Kidney (tissue), 14 donors: ENCODE data around the gene DPH2. TPM values are rescaled to one million over a fixed set of nuclear protein-coding genes. Genes with fewer than 3 reads are reported as not detected.
A peak's percentile ranks its signal among the peaks of the same experiment; 100 is the strongest.

ENCODE experiments used
- DNase-seq, 5 donors: peaks; one replicate each; pipeline ENCODE4 v3.0.0-alpha.2; 2013 to 2020
- FAIRE-seq: peaks from 2 replicates; lab custom pipeline; 2012; peaks lifted over from hg19 to GRCh38; lab: Jason Lieb, UNC
- H3K27ac ChIP-seq, 2 donors: one replicate each; pipeline ENCODE4 v1.7.0; 2013; ENCODE audit warnings: low read depth in 2 of 2, low read length in 2 of 2, inconsistent platforms in 1 of 2
- H3K27me3 ChIP-seq: one replicate; pipeline ENCODE4 v1.7.1; 2013; ENCODE audit warnings: low read length, inconsistent platforms; ENCODE audit not compliant: control insufficient read depth, insufficient read depth
- H3K36me3 ChIP-seq, 3 donors: one replicate each; pipeline versions ENCODE4 v1.7.0 to v1.7.1; 2013; ENCODE audit warnings: low read length in 3 of 3, control low read depth in 1 of 3, inconsistent platforms in 1 of 3; ENCODE audit not compliant: insufficient read depth in 3 of 3, control insufficient read depth in 2 of 3
- H3K4me1 ChIP-seq, 3 donors: one replicate each; pipeline versions ENCODE4 v1.7.0 to v1.7.1; 2013; ENCODE audit warnings: low read length in 3 of 3, inconsistent platforms in 1 of 3, low read depth in 1 of 3; ENCODE audit not compliant: control insufficient read depth in 2 of 3, insufficient read depth in 2 of 3
- H3K4me3 ChIP-seq, 3 donors: one replicate each; pipeline versions ENCODE4 v1.7.0 to v1.8.1; 2013; ENCODE audit warnings: low read length in 3 of 3, control low read depth in 1 of 3, inconsistent platforms in 1 of 3
- H3K9ac ChIP-seq, 3 donors: one replicate each; pipeline versions ENCODE4 v1.7.0 to v1.7.1; 2013; ENCODE audit warnings: low read length in 3 of 3, control low read depth in 1 of 3, inconsistent platforms in 1 of 3
- H3K9me3 ChIP-seq, 3 donors: one replicate each; pipeline versions ENCODE4 v1.7.0 to v1.7.1; 2013; ENCODE audit warnings: low read length in 3 of 3, control low read depth in 1 of 3, inconsistent platforms in 1 of 3; ENCODE audit not compliant: control insufficient read depth in 2 of 3, insufficient read depth in 1 of 3
- CTCF ChIP-seq: IDR thresholded peaks from 3 replicates; pipeline ENCODE4 v1.5.1; 2012; ENCODE audit warnings: mild to moderate bottlenecking, moderate library complexity, borderline replicate concordance; ENCODE audit not compliant: insufficient read depth; ENCODE audit errors: extremely low read depth
- intact Hi-C: fragments of 100-400 bp; cut with DNase I; formaldehyde crosslinking; loops from one replicate; pipeline ENCODE4 v1.11.1; 2022
- polyA plus RNA-seq: library from polyadenylated mRNA; stranded (reverse); fragments of 350-450 nt; fragmentation: Illumina TruSeq; extraction: RNeasy Lipid Tissue Mini Kit (QIAGEN cat#74804); gene quantifications from one replicate; pipeline ENCODE4 v1.2.3, GENCODE V29; 2014; ENCODE audit warnings: low read depth, low replicate concordance; ENCODE audit not compliant: insufficient read depth
- total RNA-seq: library from RNA; stranded (reverse); fragmentation: NEBNext Ultra II Directional; extraction: Animal tissue kit (Norgen Biotek cat#: 25700); gene quantifications from one replicate; pipeline ENCODE4 v1.2.1, GENCODE V29; 2021
- donor health status: control.
- donor health status: control.
- donor health status: control.
- donor health status: control.
- donor health status: control.
- donor health status: DM: yes; HTN: yes; CAD: no.
- donor health status: Normal renal cell carcinoma (clear cell type).

DPH2 gene
- total and polyA plus RNA-seq, 2 donors from 2014 or later = 15.9 to 24.0 TPM

- DNase-seq = peak in 4 of 5 donors; percentile 79 to 86 (median 82)
- intact Hi-C loops = no loop called here
Measured at GRCh38 chr1:43952731-43953346, 17.0 kb upstream of the DPH2 start.

GRCh38 chr1:43953361-43953760 is 16.4 kb upstream of the DPH2 start:
- Histone ChIP-seq H3K9ac (no peak overlapping the region), H3K9me3 (no peaks in the 10 kb centered on the region), H3K4me1 (peaks cover 0 to 18% (median 11%) of the 10 kb centered on the region in 3 donors), H3K27ac (peak overlapping the region in 1 of 2 donors; percentile 16), H3K36me3 (peaks cover 2 to 35% (median 23%) of the 10 kb centered on the region in 3 donors), H3K27me3 (no peaks in the 10 kb centered on the region), H3K4me3 (no peak overlapping the region)
- no peak for DNase-seq
- no peak for TF ChIP-seq CTCF
- intact Hi-C loops = no loop called here
- no peak for FAIRE-seq

More at GRCh38 chr1:43952731-43953346, 17.0 kb upstream of the DPH2 start:
- no peak for FAIRE-seq
- Histone ChIP-seq H3K27me3 (no peaks in the 10 kb centered on the region), H3K9me3 (no peaks in the 10 kb centered on the region), H3K4me3 (no peak overlapping the region), H3K36me3 (peaks cover 2 to 30% (median 19%) of the 10 kb centered on the region in 3 donors), H3K4me1 (peaks cover 0 to 22% (median 16%) of the 10 kb centered on the region in 3 donors), H3K27ac (peak overlapping the region in 1 of 2 donors; percentile 16), H3K9ac (no peak overlapping the region)
- TF ChIP-seq CTCF = no peak

- Histone ChIP-seq H3K27me3 (no peaks in the 10 kb centered on the region), H3K36me3 (peaks cover 3 to 42% (median 29%) of the 10 kb centered on the region in 3 donors)
- intact Hi-C loops = no loop called here
Measured at GRCh38 chr1:43954036-43954435, 15.8 kb upstream of the DPH2 start.

More at GRCh38 chr1:43954036-43954435, 15.8 kb upstream of the DPH2 start:
- TF ChIP-seq CTCF = no peak
- H3K4me3 ChIP-seq = no peak overlapping the region
- H3K27ac ChIP-seq = no peak overlapping the region
- H3K4me1 ChIP-seq = peaks cover 0 to 11% (median 7%) of the 10 kb centered on the region in 3 donors
- DNase-seq = no peak
- H3K9me3 ChIP-seq = no peaks in the 10 kb centered on the region
- H3K9ac ChIP-seq = no peak overlapping the region
- FAIRE-seq = no peak
